GM12892 (cell line): ENCODE data around the gene MOK.
"Not testable (repeated sequence)": the region's sequence is repeated elsewhere in the genome, so short reads cannot be mapped to it uniquely, and the experiment has no call there.

Experiments used
- POLR2A ChIP-seq: IDR thresholded peaks from 2 replicates; pipeline ENCODE4 v1.6.1; 2011; ENCODE audit warnings: low read depth, low read length, control low read depth
- POLR2AphosphoS5 ChIP-seq: IDR thresholded peaks from 2 replicates; pipeline ENCODE4 v1.6.1; 2011; ENCODE audit warnings: low read depth, low read length, control low read depth
- TAF1 ChIP-seq: IDR thresholded peaks from 2 replicates; pipeline ENCODE4 v1.6.1; 2011; ENCODE audit warnings: low read depth, mild to moderate bottlenecking, control low read depth, low read length, borderline replicate concordance

DNA sequence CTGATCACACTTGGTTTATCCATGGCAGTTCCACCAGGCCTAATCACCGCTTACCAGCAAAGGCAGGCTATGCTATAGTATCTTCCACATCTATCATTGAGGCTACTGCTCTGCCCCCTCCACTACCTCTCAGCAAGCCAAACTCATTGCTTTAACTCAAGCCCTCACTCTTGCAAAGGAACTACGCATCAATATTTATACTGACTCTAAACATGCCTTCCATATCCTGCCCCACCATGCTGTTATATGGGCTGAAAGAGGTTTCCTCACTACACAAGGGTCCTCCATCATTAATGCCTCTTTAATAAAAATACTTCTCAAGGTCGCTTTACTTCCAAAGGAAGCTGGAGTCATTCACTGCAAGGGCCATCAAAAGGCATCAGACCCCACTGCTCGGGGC lies 61.2 kb downstream of the MOK start:
- TF ChIP-seq POLR2A, POLR2AphosphoS5, TAF1: not testable (repeated sequence)
